ENCODE results near the gene NDE1.

DNA sequence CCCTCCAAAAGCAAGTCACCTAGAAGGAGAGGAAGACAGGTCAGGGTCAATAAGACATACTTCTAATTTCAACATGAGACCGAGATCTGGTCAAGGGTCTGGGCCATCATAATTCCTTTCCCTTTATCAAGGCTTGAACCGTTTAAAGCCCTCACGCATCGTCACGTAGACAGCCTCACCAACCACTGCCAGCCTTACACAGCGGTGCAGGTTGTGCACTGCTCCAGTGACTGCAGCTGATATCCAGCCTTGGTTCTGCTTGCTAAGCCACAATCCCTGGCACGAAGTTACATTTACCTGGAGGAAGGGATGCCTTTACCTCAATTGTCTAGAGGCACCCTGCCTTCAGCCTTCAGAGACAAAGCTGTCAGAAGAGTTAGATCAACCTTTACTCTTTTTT, 121.6 kb downstream of the NDE1 start:
- TF ChIP-seq, protein P1, sequence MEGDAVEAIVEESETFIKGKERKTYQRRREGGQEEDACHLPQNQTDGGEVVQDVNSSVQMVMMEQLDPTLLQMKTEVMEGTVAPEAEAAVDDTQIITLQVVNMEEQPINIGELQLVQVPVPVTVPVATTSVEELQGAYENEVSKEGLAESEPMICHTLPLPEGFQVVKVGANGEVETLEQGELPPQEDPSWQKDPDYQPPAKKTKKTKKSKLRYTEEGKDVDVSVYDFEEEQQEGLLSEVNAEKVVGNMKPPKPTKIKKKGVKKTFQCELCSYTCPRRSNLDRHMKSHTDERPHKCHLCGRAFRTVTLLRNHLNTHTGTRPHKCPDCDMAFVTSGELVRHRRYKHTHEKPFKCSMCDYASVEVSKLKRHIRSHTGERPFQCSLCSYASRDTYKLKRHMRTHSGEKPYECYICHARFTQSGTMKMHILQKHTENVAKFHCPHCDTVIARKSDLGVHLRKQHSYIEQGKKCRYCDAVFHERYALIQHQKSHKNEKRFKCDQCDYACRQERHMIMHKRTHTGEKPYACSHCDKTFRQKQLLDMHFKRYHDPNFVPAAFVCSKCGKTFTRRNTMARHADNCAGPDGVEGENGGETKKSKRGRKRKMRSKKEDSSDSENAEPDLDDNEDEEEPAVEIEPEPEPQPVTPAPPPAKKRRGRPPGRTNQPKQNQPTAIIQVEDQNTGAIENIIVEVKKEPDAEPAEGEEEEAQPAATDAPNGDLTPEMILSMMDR (conservative IDR thresholded peaks at IDR 0.05; ENCODE audit: low read depth, low read length), result no peak
- no peak for TF ChIP-seq BHLHE40 (IDR thresholded peaks at IDR 0.05; ENCODE audit: low read depth, low read length)
- no peak for TF ChIP-seq MAZ (IDR thresholded peaks at IDR 0.05; ENCODE audit: borderline replicate concordance, low read depth, low read length)

Data from IMR-90 (cell line).